PC-9 (cell line): ENCODE data around the gene KIFAP3.

Experiments
- EZH2 ChIP-seq: fragments of 200-600 bp; sonication (generic); IDR thresholded peaks from 2 replicates; pipeline ENCODE4 v1.8.0; 2017; ENCODE audit warnings: antibody characterized with exemption, low read depth
- TF ChIP-seq, protein P1 (sequence below): fragments of 200-600 bp; sonication (generic); conservative IDR thresholded peaks from 2 replicates; pipeline ENCODE4 v1.6.1; 2017; ENCODE audit warnings: mixed run types, antibody characterized with exemption, mild to moderate bottlenecking, moderate library complexity

DNA sequence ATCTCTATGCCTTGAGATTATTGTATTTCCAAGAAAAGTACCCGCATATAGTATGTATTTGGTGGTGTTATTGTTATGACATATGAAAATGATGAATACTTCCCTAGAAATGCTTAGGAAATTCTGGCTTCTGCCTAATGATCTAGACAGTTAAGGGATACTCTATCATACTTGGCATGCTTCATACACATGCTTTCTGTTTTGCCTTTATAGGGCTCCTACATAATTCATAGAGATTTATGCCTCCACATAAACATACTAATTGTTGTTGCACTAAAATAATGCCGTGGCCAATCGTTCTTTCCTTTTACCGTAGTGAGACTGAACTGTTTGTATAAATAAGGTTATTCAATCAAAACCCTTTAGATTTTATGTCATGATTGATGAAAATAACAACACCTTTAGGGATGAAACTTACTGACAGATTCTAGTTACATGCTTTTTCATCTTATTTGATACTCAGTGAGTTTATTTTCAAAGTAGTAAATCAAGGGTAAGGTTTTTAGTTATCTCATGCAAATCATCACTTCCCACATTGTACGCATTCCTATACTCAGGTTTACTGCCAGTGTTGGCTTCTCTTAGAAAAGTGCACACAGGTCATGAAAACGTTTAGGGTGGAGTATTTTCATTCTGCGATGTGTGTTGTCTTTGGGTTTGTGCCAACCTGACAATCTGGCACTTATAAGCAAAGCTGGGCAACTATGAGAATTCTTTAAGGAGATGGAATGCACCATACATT lies 140.3 kb downstream of the KIFAP3 start:
- TF ChIP-seq, protein P1, sequence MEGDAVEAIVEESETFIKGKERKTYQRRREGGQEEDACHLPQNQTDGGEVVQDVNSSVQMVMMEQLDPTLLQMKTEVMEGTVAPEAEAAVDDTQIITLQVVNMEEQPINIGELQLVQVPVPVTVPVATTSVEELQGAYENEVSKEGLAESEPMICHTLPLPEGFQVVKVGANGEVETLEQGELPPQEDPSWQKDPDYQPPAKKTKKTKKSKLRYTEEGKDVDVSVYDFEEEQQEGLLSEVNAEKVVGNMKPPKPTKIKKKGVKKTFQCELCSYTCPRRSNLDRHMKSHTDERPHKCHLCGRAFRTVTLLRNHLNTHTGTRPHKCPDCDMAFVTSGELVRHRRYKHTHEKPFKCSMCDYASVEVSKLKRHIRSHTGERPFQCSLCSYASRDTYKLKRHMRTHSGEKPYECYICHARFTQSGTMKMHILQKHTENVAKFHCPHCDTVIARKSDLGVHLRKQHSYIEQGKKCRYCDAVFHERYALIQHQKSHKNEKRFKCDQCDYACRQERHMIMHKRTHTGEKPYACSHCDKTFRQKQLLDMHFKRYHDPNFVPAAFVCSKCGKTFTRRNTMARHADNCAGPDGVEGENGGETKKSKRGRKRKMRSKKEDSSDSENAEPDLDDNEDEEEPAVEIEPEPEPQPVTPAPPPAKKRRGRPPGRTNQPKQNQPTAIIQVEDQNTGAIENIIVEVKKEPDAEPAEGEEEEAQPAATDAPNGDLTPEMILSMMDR, result no peak
- no peak for TF ChIP-seq EZH2
